ENCODE measurements around the gene TMEM164.
A peak's percentile ranks its signal among the peaks of the same experiment; 100 is the strongest.

TMEM164 gene

DNA sequence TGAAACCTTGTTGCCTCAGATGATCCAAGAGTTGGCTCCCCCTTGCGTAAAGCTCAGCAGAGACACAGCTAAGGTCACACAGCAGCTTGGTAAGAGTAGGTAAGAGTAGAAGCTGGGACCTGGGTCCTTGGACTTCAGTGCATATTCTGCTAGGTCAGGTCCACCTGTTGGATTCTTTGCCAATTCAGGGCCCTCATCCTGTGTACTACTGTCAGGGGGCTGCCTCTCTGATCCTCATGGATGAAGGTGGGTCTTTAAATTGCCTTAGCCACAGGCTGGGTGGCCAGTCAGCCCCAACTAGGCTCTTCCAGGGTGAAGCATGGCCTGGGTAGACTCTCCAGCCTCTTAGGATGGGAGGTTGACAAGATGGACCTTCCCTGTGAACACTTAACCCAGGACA, 159.2 kb downstream of the TMEM164 start:
- H3K27ac ChIP-seq (replicated peaks), result no peak overlapping the region
- H3K27me3 ChIP-seq (ENCODE audit: insufficient read depth, poor library complexity, severe bottlenecking), result no peaks in the 10 kb centered on the region
- no peak for TF ChIP-seq SPI1 (IDR thresholded peaks at IDR 0.05; ENCODE audit: borderline replicate concordance, low read depth)
- TF ChIP-seq POLR2AphosphoS5 (IDR thresholded peaks at IDR 0.05; ENCODE audit: low read depth), result no peak
- TF ChIP-seq GABPA (IDR thresholded peaks at IDR 0.05; ENCODE audit: low read depth), result no peak
- TF ChIP-seq, protein P1, sequence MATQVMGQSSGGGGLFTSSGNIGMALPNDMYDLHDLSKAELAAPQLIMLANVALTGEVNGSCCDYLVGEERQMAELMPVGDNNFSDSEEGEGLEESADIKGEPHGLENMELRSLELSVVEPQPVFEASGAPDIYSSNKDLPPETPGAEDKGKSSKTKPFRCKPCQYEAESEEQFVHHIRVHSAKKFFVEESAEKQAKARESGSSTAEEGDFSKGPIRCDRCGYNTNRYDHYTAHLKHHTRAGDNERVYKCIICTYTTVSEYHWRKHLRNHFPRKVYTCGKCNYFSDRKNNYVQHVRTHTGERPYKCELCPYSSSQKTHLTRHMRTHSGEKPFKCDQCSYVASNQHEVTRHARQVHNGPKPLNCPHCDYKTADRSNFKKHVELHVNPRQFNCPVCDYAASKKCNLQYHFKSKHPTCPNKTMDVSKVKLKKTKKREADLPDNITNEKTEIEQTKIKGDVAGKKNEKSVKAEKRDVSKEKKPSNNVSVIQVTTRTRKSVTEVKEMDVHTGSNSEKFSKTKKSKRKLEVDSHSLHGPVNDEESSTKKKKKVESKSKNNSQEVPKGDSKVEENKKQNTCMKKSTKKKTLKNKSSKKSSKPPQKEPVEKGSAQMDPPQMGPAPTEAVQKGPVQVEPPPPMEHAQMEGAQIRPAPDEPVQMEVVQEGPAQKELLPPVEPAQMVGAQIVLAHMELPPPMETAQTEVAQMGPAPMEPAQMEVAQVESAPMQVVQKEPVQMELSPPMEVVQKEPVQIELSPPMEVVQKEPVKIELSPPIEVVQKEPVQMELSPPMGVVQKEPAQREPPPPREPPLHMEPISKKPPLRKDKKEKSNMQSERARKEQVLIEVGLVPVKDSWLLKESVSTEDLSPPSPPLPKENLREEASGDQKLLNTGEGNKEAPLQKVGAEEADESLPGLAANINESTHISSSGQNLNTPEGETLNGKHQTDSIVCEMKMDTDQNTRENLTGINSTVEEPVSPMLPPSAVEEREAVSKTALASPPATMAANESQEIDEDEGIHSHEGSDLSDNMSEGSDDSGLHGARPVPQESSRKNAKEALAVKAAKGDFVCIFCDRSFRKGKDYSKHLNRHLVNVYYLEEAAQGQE (IDR thresholded peaks at IDR 0.05; ENCODE audit: insufficient replicate concordance, low read depth), result no peak
- TF ChIP-seq, protein P2, sequence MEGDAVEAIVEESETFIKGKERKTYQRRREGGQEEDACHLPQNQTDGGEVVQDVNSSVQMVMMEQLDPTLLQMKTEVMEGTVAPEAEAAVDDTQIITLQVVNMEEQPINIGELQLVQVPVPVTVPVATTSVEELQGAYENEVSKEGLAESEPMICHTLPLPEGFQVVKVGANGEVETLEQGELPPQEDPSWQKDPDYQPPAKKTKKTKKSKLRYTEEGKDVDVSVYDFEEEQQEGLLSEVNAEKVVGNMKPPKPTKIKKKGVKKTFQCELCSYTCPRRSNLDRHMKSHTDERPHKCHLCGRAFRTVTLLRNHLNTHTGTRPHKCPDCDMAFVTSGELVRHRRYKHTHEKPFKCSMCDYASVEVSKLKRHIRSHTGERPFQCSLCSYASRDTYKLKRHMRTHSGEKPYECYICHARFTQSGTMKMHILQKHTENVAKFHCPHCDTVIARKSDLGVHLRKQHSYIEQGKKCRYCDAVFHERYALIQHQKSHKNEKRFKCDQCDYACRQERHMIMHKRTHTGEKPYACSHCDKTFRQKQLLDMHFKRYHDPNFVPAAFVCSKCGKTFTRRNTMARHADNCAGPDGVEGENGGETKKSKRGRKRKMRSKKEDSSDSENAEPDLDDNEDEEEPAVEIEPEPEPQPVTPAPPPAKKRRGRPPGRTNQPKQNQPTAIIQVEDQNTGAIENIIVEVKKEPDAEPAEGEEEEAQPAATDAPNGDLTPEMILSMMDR (IDR thresholded peaks at IDR 0.05; ENCODE audit: insufficient read depth, low read length), result no peak
- DNase-seq (ENCODE audit: low read depth in 1 of 2, low spot score in 1 of 2), result no peak
- H3K4me3 ChIP-seq (replicated peaks; ENCODE audit: insufficient read depth, low read length), result no peak overlapping the region

DNA sequence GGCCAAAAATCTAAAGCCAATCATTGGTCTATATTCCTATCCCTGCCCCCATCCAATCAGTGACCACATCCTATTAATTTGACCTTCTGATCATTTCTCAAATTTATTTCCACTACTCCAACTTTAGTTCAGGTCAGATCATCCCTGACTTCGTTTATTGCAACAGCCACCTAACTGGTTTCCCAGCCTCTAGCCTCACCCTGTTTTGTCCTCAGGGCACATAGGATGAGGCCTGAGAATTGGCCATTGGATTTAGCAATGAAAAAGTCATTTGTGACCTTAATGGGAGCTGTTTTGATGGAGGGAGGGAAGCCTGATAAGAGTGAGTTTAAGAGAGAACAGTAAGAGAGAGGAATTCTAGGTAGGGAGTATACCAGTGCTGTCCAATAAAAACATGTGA, 160.0 kb downstream of the TMEM164 start:
- TF ChIP-seq GABPA (IDR thresholded peaks at IDR 0.05; ENCODE audit: low read depth), result no peak
- no peak for DNase-seq (ENCODE audit: low read depth in 1 of 2, low spot score in 1 of 2)
- no peak overlapping the region for H3K4me3 ChIP-seq (replicated peaks; ENCODE audit: insufficient read depth, low read length)
- no peaks in the 10 kb centered on the region for H3K27me3 ChIP-seq (ENCODE audit: insufficient read depth, poor library complexity, severe bottlenecking)
- H3K27ac ChIP-seq (replicated peaks), result no peak overlapping the region

DNA sequence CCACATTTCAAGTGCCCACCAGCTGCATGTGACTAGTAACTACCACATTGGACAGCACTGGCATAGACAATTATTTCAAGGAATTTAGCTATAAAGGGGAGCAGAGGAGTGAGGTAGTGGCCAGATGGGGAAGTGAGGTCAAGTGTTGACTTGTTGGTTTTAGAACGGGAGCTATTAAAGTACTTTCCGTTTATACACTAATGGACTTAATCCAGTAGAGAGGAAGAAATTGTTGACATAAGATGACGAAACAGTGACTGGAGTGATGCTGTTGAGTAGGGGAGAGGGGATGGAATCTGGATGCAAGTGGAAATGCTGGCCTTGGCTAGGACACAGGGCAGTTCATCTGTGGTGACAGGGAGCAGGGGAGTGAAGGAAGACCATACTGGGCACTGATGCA, 160.6 kb downstream of the TMEM164 start:
- TF ChIP-seq POLR2AphosphoS5 (IDR thresholded peaks at IDR 0.05; ENCODE audit: low read depth) (no peak), GABPA (IDR thresholded peaks at IDR 0.05; ENCODE audit: low read depth) (no peak), SPI1 (IDR thresholded peaks at IDR 0.05; ENCODE audit: borderline replicate concordance, low read depth) (no peak)
- TF ChIP-seq, protein P1 (IDR thresholded peaks at IDR 0.05; ENCODE audit: insufficient replicate concordance, low read depth), result no peak
- TF ChIP-seq, protein P2 (IDR thresholded peaks at IDR 0.05; ENCODE audit: insufficient read depth, low read length), result no peak
- DNase-seq (ENCODE audit: low read depth in 1 of 2, low spot score in 1 of 2), result no peak
- Histone ChIP-seq H3K27me3 (ENCODE audit: insufficient read depth, poor library complexity, severe bottlenecking) (no peaks in the 10 kb centered on the region), H3K4me3 (replicated peaks; ENCODE audit: insufficient read depth, low read length) (no peak overlapping the region), H3K27ac (replicated peaks) (no peak overlapping the region)

DNA sequence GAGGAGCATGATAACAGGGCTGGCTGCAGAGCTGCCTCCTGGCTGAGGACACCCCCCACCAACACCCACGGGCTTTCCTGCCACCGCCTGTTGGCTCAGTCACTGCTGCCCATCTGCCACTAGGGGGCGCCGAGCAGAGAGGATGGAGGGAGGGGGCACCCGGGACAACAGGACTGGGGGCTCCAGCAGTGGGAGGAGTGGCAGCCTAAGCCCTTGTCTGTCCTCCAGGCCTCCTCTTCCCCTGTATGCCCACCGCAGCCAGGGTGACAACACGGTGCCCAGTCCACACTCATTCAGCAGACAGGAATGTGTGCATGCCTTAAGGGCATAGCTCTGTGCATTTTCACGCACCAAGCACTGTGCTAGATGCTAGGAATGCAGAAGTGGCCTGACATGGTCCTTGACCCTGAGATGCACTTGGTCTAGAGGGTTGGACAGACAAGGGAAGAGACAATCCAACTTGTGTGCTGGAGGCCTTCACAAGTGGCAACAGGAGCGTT, 165.1 kb downstream of the TMEM164 start:
- no peak overlapping the region for H3K4me3 ChIP-seq (replicated peaks; ENCODE audit: insufficient read depth, low read length)
- no peak overlapping the region for H3K27ac ChIP-seq (replicated peaks)
- H3K27me3 ChIP-seq (ENCODE audit: insufficient read depth, poor library complexity, severe bottlenecking), result no peaks in the 10 kb centered on the region
- DNase-seq (ENCODE audit: low read depth in 1 of 2, low spot score in 1 of 2), result peak in 1 of 2 experiments; percentile 21
- TF ChIP-seq, protein P1 (IDR thresholded peaks at IDR 0.05; ENCODE audit: insufficient replicate concordance, low read depth), result no peak
- TF ChIP-seq POLR2AphosphoS5 (IDR thresholded peaks at IDR 0.05; ENCODE audit: low read depth) (no peak), GABPA (IDR thresholded peaks at IDR 0.05; ENCODE audit: low read depth) (no peak), SPI1 (IDR thresholded peaks at IDR 0.05; ENCODE audit: borderline replicate concordance, low read depth) (no peak)
- TF ChIP-seq, protein P2 (IDR thresholded peaks at IDR 0.05; ENCODE audit: insufficient read depth, low read length), result peak; percentile 9
